Measurements from ENCODE around the gene DNAH11. TPM values are rescaled to one million over a fixed set of nuclear protein-coding genes. Genes with fewer than 3 reads are reported as not detected.

The DNAH11 gene
- total RNA-seq, 2 donors from 2014 or later: 1.6 to 13.3 TPM

DNA sequence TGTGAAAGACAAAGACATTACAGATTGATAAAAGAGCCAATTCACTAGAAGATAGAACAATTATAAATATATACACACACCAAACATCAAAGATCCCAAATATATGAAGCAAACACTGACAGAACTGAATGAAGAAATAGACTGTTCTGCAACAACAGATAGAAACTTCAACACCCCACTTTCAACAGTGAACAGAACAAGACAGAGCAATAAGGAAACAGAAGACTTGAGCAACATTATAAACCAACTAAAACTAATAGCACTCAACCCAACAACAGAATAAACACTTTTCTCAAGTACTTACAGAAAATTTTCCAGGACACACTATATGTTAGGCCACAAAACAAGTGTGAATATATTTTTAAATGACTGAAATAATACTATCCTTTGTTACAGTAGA lies 392.0 kb downstream of the DNAH11 start:
- TF ChIP-seq POLR2AphosphoS5 (IDR thresholded peaks at IDR 0.05): no peak
- TF ChIP-seq, protein P1, sequence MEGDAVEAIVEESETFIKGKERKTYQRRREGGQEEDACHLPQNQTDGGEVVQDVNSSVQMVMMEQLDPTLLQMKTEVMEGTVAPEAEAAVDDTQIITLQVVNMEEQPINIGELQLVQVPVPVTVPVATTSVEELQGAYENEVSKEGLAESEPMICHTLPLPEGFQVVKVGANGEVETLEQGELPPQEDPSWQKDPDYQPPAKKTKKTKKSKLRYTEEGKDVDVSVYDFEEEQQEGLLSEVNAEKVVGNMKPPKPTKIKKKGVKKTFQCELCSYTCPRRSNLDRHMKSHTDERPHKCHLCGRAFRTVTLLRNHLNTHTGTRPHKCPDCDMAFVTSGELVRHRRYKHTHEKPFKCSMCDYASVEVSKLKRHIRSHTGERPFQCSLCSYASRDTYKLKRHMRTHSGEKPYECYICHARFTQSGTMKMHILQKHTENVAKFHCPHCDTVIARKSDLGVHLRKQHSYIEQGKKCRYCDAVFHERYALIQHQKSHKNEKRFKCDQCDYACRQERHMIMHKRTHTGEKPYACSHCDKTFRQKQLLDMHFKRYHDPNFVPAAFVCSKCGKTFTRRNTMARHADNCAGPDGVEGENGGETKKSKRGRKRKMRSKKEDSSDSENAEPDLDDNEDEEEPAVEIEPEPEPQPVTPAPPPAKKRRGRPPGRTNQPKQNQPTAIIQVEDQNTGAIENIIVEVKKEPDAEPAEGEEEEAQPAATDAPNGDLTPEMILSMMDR (IDR thresholded peaks at IDR 0.05): no peak
- TF ChIP-seq POLR2A (IDR thresholded peaks at IDR 0.05): no peak

DNA sequence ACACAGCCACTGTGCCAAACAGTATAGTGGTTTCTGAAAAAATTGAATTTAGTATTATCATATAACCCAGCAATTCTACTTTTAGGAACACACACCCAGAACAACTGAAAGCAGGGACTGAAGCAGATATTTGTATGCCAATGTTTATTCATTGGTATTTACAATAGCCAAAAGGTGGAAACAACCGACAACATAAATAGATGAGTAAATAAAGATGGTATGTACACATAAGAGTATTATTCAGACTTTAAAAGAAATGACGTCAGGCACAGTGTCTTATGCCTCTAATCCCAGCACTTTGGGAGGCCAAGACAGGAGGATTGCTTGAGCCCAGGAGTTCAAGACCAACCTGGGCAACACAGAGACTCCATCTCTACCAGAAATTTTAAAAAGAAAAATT lies 395.6 kb downstream of the DNAH11 start:
- no peak overlapping the region for H3K27ac ChIP-seq
- intact Hi-C loops (cut with DNase I): no loop called here
- no peaks in the 10 kb centered on the region for H3K4me1 ChIP-seq (replicated peaks)

More for the DNA sequence above, 392.0 kb downstream of the DNAH11 start:
- DNase-seq (ENCODE audit: low spot score): no peak
- Histone ChIP-seq H3K27ac (no peak overlapping the region), H3K36me3 (no peaks in the 10 kb centered on the region), H3K27me3 (replicated peaks; ENCODE audit: insufficient read depth) (no peaks in the 10 kb centered on the region), H3K4me1 (replicated peaks) (no peaks in the 10 kb centered on the region), H3K4me3 (no peak overlapping the region), H3K9me3 (no peaks in the 10 kb centered on the region)
- intact Hi-C loops (cut with DNase I): no loop called here

DNA sequence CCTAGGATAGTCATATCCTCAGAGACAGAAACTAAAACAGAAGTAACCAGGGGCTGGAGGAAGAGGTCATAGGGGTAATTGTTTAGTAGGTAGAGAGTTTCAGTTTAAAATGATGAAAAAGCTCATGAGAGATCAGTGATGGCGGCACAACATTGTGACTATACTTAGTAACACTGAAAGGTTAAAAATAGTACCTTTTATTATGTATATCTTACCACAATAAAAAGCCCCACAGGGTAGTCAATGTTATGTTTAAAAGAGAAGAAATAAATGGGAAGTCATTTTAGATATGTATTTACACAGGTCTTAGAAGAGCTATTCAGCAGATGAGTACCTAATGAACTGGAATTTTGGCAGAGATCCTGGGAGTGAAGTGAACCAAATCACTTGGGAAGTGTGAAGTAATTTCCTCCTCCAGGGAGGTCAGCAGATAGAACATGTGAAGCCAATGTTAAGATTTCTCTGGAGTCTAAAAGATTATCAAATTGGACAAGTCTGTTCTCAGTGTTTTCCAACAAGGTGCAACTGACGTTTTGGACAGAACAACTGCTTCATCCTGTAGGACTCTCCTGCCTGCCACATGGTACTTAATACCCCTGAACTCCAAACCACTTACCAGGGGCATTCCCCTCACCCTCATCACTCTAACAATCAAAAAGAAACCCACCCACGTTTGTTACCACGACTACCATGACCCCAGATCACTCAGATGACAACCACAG lies 396.5 kb downstream of the DNAH11 start:
- no peak overlapping the region for H3K27ac ChIP-seq
- H3K4me3 ChIP-seq: no peak overlapping the region
- 48% methylated on average over 4 of the region's 4 CpGs for WGBS
- TF ChIP-seq POLR2A (IDR thresholded peaks at IDR 0.05) (no peak), POLR2AphosphoS5 (IDR thresholded peaks at IDR 0.05) (no peak)
- TF ChIP-seq, protein P1 (IDR thresholded peaks at IDR 0.05): no peak
- no peak for DNase-seq (ENCODE audit: low spot score)
- no peaks in the 10 kb centered on the region for H3K36me3 ChIP-seq
- no peaks in the 10 kb centered on the region for H3K9me3 ChIP-seq
- H3K4me1 ChIP-seq (replicated peaks): no peaks in the 10 kb centered on the region
- H3K27me3 ChIP-seq (replicated peaks; ENCODE audit: insufficient read depth): no peaks in the 10 kb centered on the region
- intact Hi-C loops (cut with DNase I): no loop called here

More for the DNA sequence above, 395.6 kb downstream of the DNAH11 start:
- no peak for DNase-seq (ENCODE audit: low spot score)
- H3K4me3 ChIP-seq: no peak overlapping the region
- TF ChIP-seq POLR2A (IDR thresholded peaks at IDR 0.05) (no peak), POLR2AphosphoS5 (IDR thresholded peaks at IDR 0.05) (no peak)
- TF ChIP-seq, protein P1 (IDR thresholded peaks at IDR 0.05): no peak
- no peaks in the 10 kb centered on the region for H3K27me3 ChIP-seq (replicated peaks; ENCODE audit: insufficient read depth)
- WGBS: 69% methylated on average over 2 of the region's 2 CpGs
- no peaks in the 10 kb centered on the region for H3K36me3 ChIP-seq
- H3K9me3 ChIP-seq: no peaks in the 10 kb centered on the region

DNA sequence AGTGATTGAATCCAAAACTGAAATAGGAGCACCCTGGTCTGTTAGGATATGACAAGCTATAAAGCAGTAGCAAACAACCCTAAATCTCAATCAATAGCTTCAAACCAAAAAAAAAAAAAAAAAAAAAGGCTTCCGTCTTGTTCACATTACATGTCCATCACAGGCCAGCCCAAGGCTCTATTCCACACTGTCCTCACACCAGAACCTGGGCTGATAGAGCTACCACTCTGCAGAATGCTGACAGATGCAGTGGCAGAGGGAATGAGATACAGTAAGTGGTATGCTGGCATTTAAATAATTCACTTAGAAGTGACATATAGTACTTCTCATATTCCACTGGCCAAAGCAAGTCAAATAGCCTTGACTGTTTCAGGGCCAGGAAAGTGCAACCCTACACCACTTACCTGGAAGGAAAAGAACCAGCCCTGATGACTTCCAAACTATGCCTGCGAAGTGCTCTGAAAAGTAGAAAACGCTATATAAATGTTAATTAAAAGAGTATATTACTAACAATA lies 397.1 kb downstream of the DNAH11 start:
- intact Hi-C loops (cut with DNase I): no loop called here
- Histone ChIP-seq H3K9me3 (no peaks in the 10 kb centered on the region), H3K4me3 (no peak overlapping the region), H3K36me3 (no peaks in the 10 kb centered on the region), H3K27me3 (replicated peaks; ENCODE audit: insufficient read depth) (no peaks in the 10 kb centered on the region), H3K27ac (no peak overlapping the region), H3K4me1 (replicated peaks) (no peaks in the 10 kb centered on the region)
- no peak for DNase-seq (ENCODE audit: low spot score)
- WGBS: 90% methylated on average over 3 of the region's 3 CpGs
- TF ChIP-seq POLR2AphosphoS5 (IDR thresholded peaks at IDR 0.05) (no peak), POLR2A (IDR thresholded peaks at IDR 0.05) (no peak)
- TF ChIP-seq, protein P1 (IDR thresholded peaks at IDR 0.05): no peak

DNA sequence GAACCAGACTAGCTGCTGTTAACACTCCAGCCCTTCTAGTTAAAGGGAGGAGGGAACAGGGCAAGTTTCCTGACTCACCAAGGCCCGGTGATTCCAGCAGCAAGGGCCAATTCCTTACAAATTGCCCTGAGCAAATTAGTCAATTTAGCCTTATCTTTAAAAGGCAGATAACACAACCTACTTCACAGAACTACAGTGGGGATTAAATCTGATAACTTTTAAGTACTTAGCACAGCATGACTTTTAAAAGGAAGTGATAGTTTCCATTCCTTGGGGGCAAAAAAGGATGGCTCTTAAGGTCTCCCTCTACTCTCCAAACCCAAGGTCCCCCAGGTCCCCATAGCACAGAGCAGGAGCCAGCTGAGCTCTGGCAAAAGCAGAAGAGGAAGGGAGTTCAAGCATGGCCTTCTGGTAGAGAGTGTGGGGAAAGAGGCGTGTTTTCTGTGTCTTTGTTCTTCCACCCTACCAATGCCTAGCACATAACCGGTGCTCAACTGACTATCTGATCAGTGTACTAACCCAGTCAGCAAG lies 398.8 kb downstream of the DNAH11 start:
- Histone ChIP-seq H3K4me3 (no peak overlapping the region), H3K4me1 (replicated peaks) (no peaks in the 10 kb centered on the region), H3K36me3 (no peaks in the 10 kb centered on the region), H3K27ac (no peak overlapping the region), H3K27me3 (replicated peaks; ENCODE audit: insufficient read depth) (peaks cover 2% of the 10 kb centered on the region), H3K9me3 (no peaks in the 10 kb centered on the region)
- TF ChIP-seq POLR2A (IDR thresholded peaks at IDR 0.05) (no peak), POLR2AphosphoS5 (IDR thresholded peaks at IDR 0.05) (no peak)
- TF ChIP-seq, protein P1 (IDR thresholded peaks at IDR 0.05): no peak
- intact Hi-C loops (cut with DNase I): no loop called here
- 54% methylated on average over 3 of the region's 3 CpGs for WGBS
- no peak for DNase-seq (ENCODE audit: low spot score)

All from prostate gland (tissue), 2 donors.